Measurements from ENCODE around the gene TTC22. TPM values are rescaled to one million over a fixed set of nuclear protein-coding genes. Genes with fewer than 3 reads are reported as not detected.

Gene TTC22
- total RNA-seq, 1 experiment from 2014 or later, result 0.59 TPM

GRCh38 chr1:54754045-54754444 is 47.1 kb downstream of the TTC22 start:
- H3K4me2 ChIP-seq (ENCODE audit: insufficient read depth, insufficient read length, low read length), result no peak overlapping the region
- H3K23me2 ChIP-seq (ENCODE audit: insufficient read length, low read depth, low read length, poor library complexity, severe bottlenecking), result no peaks in the 10 kb centered on the region
- no peak overlapping the region for H2BK5ac ChIP-seq (ENCODE audit: insufficient read length, low read length)
- H2BK12ac ChIP-seq (ENCODE audit: insufficient read length, low read depth, low read length), result no peak overlapping the region
- no peak overlapping the region for H3K14ac ChIP-seq (ENCODE audit: insufficient read depth, low read length)
- H3K56ac ChIP-seq (ENCODE audit: insufficient read length, low read depth, low read length), result no peak overlapping the region
- DNase-seq, result no peak
- no peak overlapping the region for H2BK120ac ChIP-seq (ENCODE audit: low read depth, low read length, poor library complexity, severe bottlenecking)
- H3K9me3 ChIP-seq (ENCODE audit: control insufficient read depth, low read depth, low read length), result no peaks in the 10 kb centered on the region
- no peak for TF ChIP-seq CTCF (conservative IDR thresholded peaks at IDR 0.05)
- no peak overlapping the region for H2BK20ac ChIP-seq (ENCODE audit: low read depth, low read length, poor library complexity, severe bottlenecking)
- H3T11ph ChIP-seq (ENCODE audit: low read length), result no peak overlapping the region
- Mint-ChIP-seq H3K4me1 (peaks cover 15 to 19% of the 10 kb centered on the region in 2 experiments), H3K9me3 (no peaks in the 10 kb centered on the region), H3K4me3 (no peak overlapping the region), H3K27ac (no peak overlapping the region), H3K36me3 (ENCODE audit: insufficient read depth in 1 of 3, low read depth in 3 of 3) (peaks cover 4 to 29% (median 17%) of the 10 kb centered on the region in 3 experiments; a peak in 4 of 7 replicates), H3K27me3 (ENCODE audit: low read depth) (no peaks in the 10 kb centered on the region)
- H3K79me2 ChIP-seq (ENCODE audit: insufficient read depth, low read length), result no peaks in the 10 kb centered on the region
- H3K4me1 ChIP-seq (ENCODE audit: insufficient read depth, low read length), result no peaks in the 10 kb centered on the region
- no peak overlapping the region for H4K8ac ChIP-seq (replicated peaks; ENCODE audit: insufficient read length, low read depth, low read length)
- no peak overlapping the region for H4K91ac ChIP-seq (ENCODE audit: insufficient read length, low read depth, low read length)
- no peak overlapping the region for H2AK5ac ChIP-seq (ENCODE audit: insufficient read length, low read length)
- no peak overlapping the region for H3K18ac ChIP-seq (ENCODE audit: insufficient read length, low read depth, low read length)
- H2AFZ ChIP-seq (ENCODE audit: low read length), result no peak overlapping the region
- H4K5ac ChIP-seq (ENCODE audit: insufficient read length, low read depth, low read length), result no peak overlapping the region
- no peak overlapping the region for H2BK15ac ChIP-seq (ENCODE audit: low read depth, low read length)
- H3K27ac ChIP-seq (ENCODE audit: insufficient read length, low read depth, low read length), result no peak overlapping the region
- H4K20me1 ChIP-seq (ENCODE audit: control insufficient read depth, insufficient read depth, insufficient read length), result peaks cover 3% of the 10 kb centered on the region
- H3K4ac ChIP-seq (ENCODE audit: low read depth, low read length), result no peak overlapping the region
- H3K27me3 ChIP-seq (ENCODE audit: insufficient read depth, low read length), result no peaks in the 10 kb centered on the region
- no peaks in the 10 kb centered on the region for H3K79me1 ChIP-seq (ENCODE audit: insufficient read depth, low read depth, low read length, poor library complexity, severe bottlenecking)
- H3K9ac ChIP-seq (ENCODE audit: extremely low read depth, insufficient read length, low read length), result no peak overlapping the region
- no peak overlapping the region for H3K23ac ChIP-seq (ENCODE audit: insufficient read length, low read depth, low read length)
- WGBS (ENCODE audit: extremely low coverage, insufficient read length, low lambda C conversion rate), result no CpG with 5 or more reads among the region's 22 CpGs
